GM12891 (cell line): ENCODE results near the gene RASGRP1.

Experiments used
- PAX5 ChIP-seq: IDR thresholded peaks from 2 replicates; pipeline ENCODE4 v1.6.1; 2011; ENCODE audit warnings: low read length, moderate library complexity, mild to moderate bottlenecking; ENCODE audit not compliant: insufficient read depth, severe bottlenecking
- POLR2A ChIP-seq: IDR thresholded peaks from 2 replicates; pipeline ENCODE4 v1.6.1; 2011; ENCODE audit warnings: low read depth, low read length, control low read depth
- POLR2AphosphoS5 ChIP-seq: IDR thresholded peaks from 2 replicates; pipeline ENCODE4 v1.6.1; 2011; ENCODE audit warnings: low read depth, low read length, control low read depth
- SPI1 ChIP-seq: IDR thresholded peaks from 2 replicates; pipeline ENCODE4 v1.6.1; 2011; ENCODE audit warnings: low read depth, low read length, control low read depth
- TAF1 ChIP-seq: IDR thresholded peaks from 2 replicates; pipeline ENCODE4 v1.6.1; 2011; ENCODE audit warnings: low read depth, low read length, control low read depth

DNA sequence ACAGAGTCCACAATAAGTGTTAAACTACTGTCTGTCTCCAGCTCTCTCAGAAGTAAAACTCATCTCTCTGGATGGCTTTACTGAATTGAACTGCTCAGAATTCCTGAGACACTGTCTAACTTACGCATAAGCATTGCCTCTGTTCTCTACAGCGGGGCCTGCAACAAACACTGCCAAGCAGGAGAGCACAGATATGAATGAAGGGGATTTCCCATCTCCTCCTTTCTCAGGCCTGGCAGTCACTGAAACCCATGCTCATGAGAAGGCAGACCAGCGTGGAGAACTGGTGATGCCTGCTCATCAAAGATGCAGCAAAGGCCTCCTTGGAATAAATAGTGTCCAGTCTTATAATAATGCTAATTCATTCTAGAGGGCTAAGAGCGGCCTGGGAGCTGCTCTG is 10.3 kb downstream of the RASGRP1 start:
- TF ChIP-seq POLR2A (no peak), POLR2AphosphoS5 (no peak), SPI1 (no peak), TAF1 (no peak; the same call in 1 of the 2 replicates), PAX5 (no peak)
